ENCODE measurements around the gene ZKSCAN8. TPM values are rescaled to one million over a fixed set of nuclear protein-coding genes. Genes with fewer than 3 reads are reported as not detected.

Gene ZKSCAN8
- total RNA-seq, 4 donors from 2014 or later = 17.4 to 48.9 (median 32.5) TPM

GRCh38 chr6:28124350-28124970 is 17.2 kb upstream of the ZKSCAN8 start, which contains the start of gene ZSCAN16:
Gene ZSCAN16 (plus strand): TSS chr6:28124609. CDS start chr6:28125444, 835 bp downstream.
- no peaks in the 10 kb centered on the region for H3K9me3 ChIP-seq
- H3K27ac ChIP-seq = peak within 1 kb of the TSS; percentile 60 to 73
- no peaks in the 10 kb centered on the region for H3K36me3 ChIP-seq
- peaks cover 0 to 5% of the 10 kb centered on the region in 2 donors for H3K4me1 ChIP-seq
- intact Hi-C loops (cut with DNase I; ENCODE audit: low total_unique reads) = no loop called here
- TF ChIP-seq CTCF (IDR thresholded peaks at IDR 0.05) = peak in 1 of 4 experiments; percentile 7
- TF ChIP-seq POLR2A (IDR thresholded peaks at IDR 0.05) = no peak
- H3K27me3 ChIP-seq = no peaks in the 10 kb centered on the region
- H3K4me3 ChIP-seq = peak within 1 kb of the TSS; percentile 58 to 61
- DNase-seq = peak; percentile 70 to 81

DNA sequence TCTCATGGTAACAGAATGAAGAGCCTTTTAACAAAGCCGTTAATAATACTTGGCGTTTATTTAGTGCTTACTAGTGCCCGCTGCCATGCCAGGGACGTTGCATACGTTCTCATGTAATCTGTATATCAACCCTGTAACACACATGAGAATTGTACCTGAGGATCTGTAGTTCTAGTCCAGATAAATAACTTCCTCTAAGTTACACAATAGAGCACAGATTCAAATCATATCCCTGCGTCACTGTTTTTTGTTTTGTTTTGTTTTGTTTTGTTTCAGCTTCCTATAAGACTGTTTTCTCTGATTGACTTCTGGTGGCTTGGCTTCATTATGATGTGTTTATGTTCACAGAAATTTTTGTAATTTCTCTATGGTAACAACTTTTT is 16.7 kb upstream of the ZKSCAN8 start:
- Histone ChIP-seq H3K27ac (peak overlapping the region; percentile 60 to 73), H3K36me3 (no peaks in the 10 kb centered on the region), H3K27me3 (no peaks in the 10 kb centered on the region), H3K4me1 (peaks cover 0 to 5% of the 10 kb centered on the region in 2 donors), H3K4me3 (peak overlapping the region; percentile 58 to 61), H3K9me3 (no peaks in the 10 kb centered on the region)
- intact Hi-C loops (cut with DNase I; ENCODE audit: low total_unique reads) = no loop called here
- TF ChIP-seq POLR2A (IDR thresholded peaks at IDR 0.05) (no peak), CTCF (IDR thresholded peaks at IDR 0.05) (no peak)
- DNase-seq = no peak

GRCh38 chr6:28125401-28125800 is 16.3 kb upstream of the ZKSCAN8 start:
- H3K27ac ChIP-seq = peak overlapping the region in 1 of 2 donors; percentile 60
- no peaks in the 10 kb centered on the region for H3K9me3 ChIP-seq
- DNase-seq = no peak
- TF ChIP-seq POLR2A (IDR thresholded peaks at IDR 0.05) = no peak
- TF ChIP-seq CTCF (IDR thresholded peaks at IDR 0.05) = no peak
- H3K4me1 ChIP-seq = peaks cover 0 to 5% of the 10 kb centered on the region in 2 donors
- intact Hi-C loops (cut with DNase I; ENCODE audit: low total_unique reads) = no loop called here
- H3K27me3 ChIP-seq = no peaks in the 10 kb centered on the region
- no peak overlapping the region for H3K4me3 ChIP-seq
- H3K36me3 ChIP-seq = no peaks in the 10 kb centered on the region

DNA sequence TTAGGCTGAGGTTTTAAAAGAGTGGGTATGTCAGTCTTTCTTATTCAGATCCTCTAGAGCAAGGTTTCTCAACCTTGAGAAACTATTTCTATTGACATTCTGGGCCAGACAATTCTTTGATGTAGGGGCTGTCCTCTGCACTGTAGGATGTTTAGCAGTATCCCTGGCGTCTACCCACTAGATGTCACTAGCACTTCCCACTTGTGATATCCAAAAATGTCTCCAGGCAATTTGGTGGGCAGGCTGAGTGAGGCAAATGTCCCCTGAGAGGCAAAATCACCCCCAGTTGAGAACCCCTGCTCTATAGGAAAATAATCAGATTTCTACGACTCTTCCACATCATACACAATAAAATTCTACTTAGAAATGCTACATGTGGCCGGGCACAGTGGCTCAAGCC is 7.7 kb upstream of the ZKSCAN8 start:
- H3K4me3 ChIP-seq = no peak overlapping the region
- intact Hi-C loops (cut with DNase I; ENCODE audit: low total_unique reads) = loop anchor here (10.0 kb wide), 1 partner anchor 221 kb away; no protein-coding TSS in a partner anchor
- H3K36me3 ChIP-seq = no peaks in the 10 kb centered on the region
- no peak for DNase-seq
- no peaks in the 10 kb centered on the region for H3K9me3 ChIP-seq
- no peak overlapping the region for H3K27ac ChIP-seq
- peak in 1 of 4 experiments; percentile 4 for TF ChIP-seq CTCF (IDR thresholded peaks at IDR 0.05)
- no peak for TF ChIP-seq POLR2A (IDR thresholded peaks at IDR 0.05)
- H3K4me1 ChIP-seq = no peaks in the 10 kb centered on the region
- H3K27me3 ChIP-seq = no peaks in the 10 kb centered on the region

- TF ChIP-seq CTCF (IDR thresholded peaks at IDR 0.05) (no peak), POLR2A (IDR thresholded peaks at IDR 0.05) (no peak)
- H3K27me3 ChIP-seq = no peaks in the 10 kb centered on the region
- H3K36me3 ChIP-seq = no peaks in the 10 kb centered on the region
- H3K4me1 ChIP-seq = no peaks in the 10 kb centered on the region
- no peak overlapping the region for H3K4me3 ChIP-seq
- no peaks in the 10 kb centered on the region for H3K9me3 ChIP-seq
- intact Hi-C loops (cut with DNase I; ENCODE audit: low total_unique reads) = loop anchor here (10.0 kb wide), 1 partner anchor 220 kb away; no protein-coding TSS in a partner anchor
- H3K27ac ChIP-seq = no peak overlapping the region
- no peak for DNase-seq
These were observed 7.0 kb upstream of the ZKSCAN8 start for GRCh38 chr6:28134716-28135115.
